Measurements from ENCODE around the gene PLD4. TPM values are rescaled to one million over a fixed set of nuclear protein-coding genes. Genes with fewer than 3 reads are reported as not detected.

The PLD4 gene
- total RNA-seq, 1 experiment from 2014 or later, result not detected

- H3K36me3 ChIP-seq (replicated peaks; ENCODE audit: control insufficient read depth, insufficient read depth, low read length), result no peaks in the 10 kb centered on the region
- H3K4me3 ChIP-seq (ENCODE audit: insufficient read depth, low read depth, low read length), result no peak overlapping the region
- no peak for DNase-seq
- peaks cover 35% of the 10 kb centered on the region for H3K27me3 ChIP-seq (ENCODE audit: control insufficient read depth, insufficient read depth, low read length)
These were observed 55.3 kb downstream of the PLD4 start for GRCh38 chr14:104979758-104980610.

GRCh38 chr14:104980611-104981531, 56.2 kb downstream of the PLD4 start:
- peaks cover 35% of the 10 kb centered on the region for H3K27me3 ChIP-seq (ENCODE audit: control insufficient read depth, insufficient read depth, low read length)
- no peaks in the 10 kb centered on the region for H3K36me3 ChIP-seq (replicated peaks; ENCODE audit: control insufficient read depth, insufficient read depth, low read length)
- H3K4me3 ChIP-seq (ENCODE audit: insufficient read depth, low read depth, low read length), result no peak overlapping the region
- DNase-seq, result no peak

- no peaks in the 10 kb centered on the region for H3K36me3 ChIP-seq (replicated peaks; ENCODE audit: control insufficient read depth, insufficient read depth, low read length)
- peaks cover 31% of the 10 kb centered on the region for H3K27me3 ChIP-seq (ENCODE audit: control insufficient read depth, insufficient read depth, low read length)
- no peak for DNase-seq
- no peak overlapping the region for H3K4me3 ChIP-seq (ENCODE audit: insufficient read depth, low read depth, low read length)
These were observed 57.2 kb downstream of the PLD4 start for GRCh38 chr14:104981699-104982541.

GRCh38 chr14:104982548-104983230, 58.0 kb downstream of the PLD4 start:
- no peak for DNase-seq
- H3K36me3 ChIP-seq (replicated peaks; ENCODE audit: control insufficient read depth, insufficient read depth, low read length), result no peaks in the 10 kb centered on the region
- no peak overlapping the region for H3K4me3 ChIP-seq (ENCODE audit: insufficient read depth, low read depth, low read length)
- H3K27me3 ChIP-seq (ENCODE audit: control insufficient read depth, insufficient read depth, low read length), result peaks cover 24% of the 10 kb centered on the region

Other genes with a start within 250 kb of the PLD4 start
- 62.8 and 78.6 TPM in 2 replicates for gene INF2, start 235.3 kb upstream of the PLD4 start, total RNA-seq (2014; rRNA removed; shearing (Covaris generic))
- 10.3 and 11.2 TPM in 2 replicates for gene ADSS1, start 200.7 kb upstream of the PLD4 start, total RNA-seq (2014; rRNA removed; shearing (Covaris generic))
- 206 and 249 TPM in 2 replicates for gene SIVA1, start 171.7 kb upstream of the PLD4 start, total RNA-seq (2014; rRNA removed; shearing (Covaris generic))
- gene AKT1, start 129.1 kb upstream of the PLD4 start, total RNA-seq (2014; rRNA removed; shearing (Covaris generic)), result 152 and 165 TPM in 2 replicates
- 9.1 and 9.5 TPM in 2 replicates for gene ZBTB42, start 123.8 kb upstream of the PLD4 start, total RNA-seq (2014; rRNA removed; shearing (Covaris generic))
- 20.8 and 21.4 TPM in 2 replicates for gene CEP170B, start 59.6 kb upstream of the PLD4 start, total RNA-seq (2014; rRNA removed; shearing (Covaris generic))
- gene AHNAK2, start 53.5 kb downstream of the PLD4 start, total RNA-seq (2014; rRNA removed; shearing (Covaris generic)), result 2.0 and 2.3 TPM in 2 replicates
- 3.5 and 3.7 TPM in 2 replicates for gene CLBA1, start 60.9 kb downstream of the PLD4 start, total RNA-seq (2014; rRNA removed; shearing (Covaris generic))
- gene CDCA4, start 96.2 kb downstream of the PLD4 start, total RNA-seq (2014; rRNA removed; shearing (Covaris generic)), result 99.0 and 111 TPM in 2 replicates
- not detected in 2 replicates for gene GPR132, start 140.6 kb downstream of the PLD4 start, total RNA-seq (2014; rRNA removed; shearing (Covaris generic))
- gene JAG2, start 243.9 kb downstream of the PLD4 start, total RNA-seq (2014; rRNA removed; shearing (Covaris generic)), result 13.0 and 17.9 TPM in 2 replicates

Measured in H7 (cell line).